Measurements from ENCODE around the gene CEP76. TPM values are rescaled to one million over a fixed set of nuclear protein-coding genes. Genes with fewer than 3 reads are reported as not detected.

Gene CEP76
- polyA plus RNA-seq (2012; ENCODE audit: missing spikeins) = 6.6 TPM

- FAIRE-seq = peak; percentile 87
- peak; percentile 86 for DNase-seq (ENCODE audit: insufficient read length)
- TF ChIP-seq TAF1 (IDR thresholded peaks at IDR 0.05; ENCODE audit: borderline replicate concordance, low read depth, low read length) (peak; percentile 93), POLR2AphosphoS5 (IDR thresholded peaks at IDR 0.05; ENCODE audit: low read depth, low read length) (peak; percentile 79; the same call in 1 of the 2 replicates), POLR2A (IDR thresholded peaks at IDR 0.05; ENCODE audit: low read depth, low read length) (peak; percentile 94)
Observed at GRCh38 chr18:12702221-12703095, at the start of gene CEP76, which contains the start of gene PSMG2. Gene CEP76, minus strand, starts transcription at chr18:12702723. Its CDS starts 175 bp downstream, at chr18:12702548. Gene PSMG2, plus strand, starts transcription at chr18:12703042. Its CDS starts 66 bp downstream, at chr18:12703108.

GRCh38 chr18:12751891-12752290, 49.4 kb upstream of the CEP76 start:
- TF ChIP-seq POLR2AphosphoS5 (IDR thresholded peaks at IDR 0.05; ENCODE audit: low read depth, low read length) = no peak
- no peak for TF ChIP-seq TAF1 (IDR thresholded peaks at IDR 0.05; ENCODE audit: borderline replicate concordance, low read depth, low read length)
- no peak for TF ChIP-seq POLR2A (IDR thresholded peaks at IDR 0.05; ENCODE audit: low read depth, low read length)
- FAIRE-seq = no peak
- no peak for DNase-seq (ENCODE audit: insufficient read length)

DNA sequence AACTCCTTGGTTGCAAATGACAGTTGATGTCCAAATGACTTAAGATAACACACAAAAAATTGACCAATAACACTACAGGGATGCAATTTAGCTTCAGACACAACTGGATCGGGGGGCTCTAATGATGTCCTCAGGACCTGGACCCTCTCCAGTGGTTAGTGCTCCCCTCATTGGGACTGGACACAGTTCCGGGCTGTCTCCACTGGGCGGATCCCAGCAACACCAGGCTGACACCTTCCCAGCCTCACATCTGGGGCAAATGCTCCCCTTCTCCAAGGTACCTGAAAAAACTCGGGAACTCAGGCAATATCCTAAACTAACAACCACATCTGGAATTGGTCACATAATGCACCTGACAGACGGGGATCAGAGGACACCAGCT, 49.0 kb upstream of the CEP76 start:
- no peak for DNase-seq (ENCODE audit: insufficient read length)
- FAIRE-seq = no peak
- no peak for TF ChIP-seq POLR2A (IDR thresholded peaks at IDR 0.05; ENCODE audit: low read depth, low read length)
- no peak for TF ChIP-seq TAF1 (IDR thresholded peaks at IDR 0.05; ENCODE audit: borderline replicate concordance, low read depth, low read length)

DNA sequence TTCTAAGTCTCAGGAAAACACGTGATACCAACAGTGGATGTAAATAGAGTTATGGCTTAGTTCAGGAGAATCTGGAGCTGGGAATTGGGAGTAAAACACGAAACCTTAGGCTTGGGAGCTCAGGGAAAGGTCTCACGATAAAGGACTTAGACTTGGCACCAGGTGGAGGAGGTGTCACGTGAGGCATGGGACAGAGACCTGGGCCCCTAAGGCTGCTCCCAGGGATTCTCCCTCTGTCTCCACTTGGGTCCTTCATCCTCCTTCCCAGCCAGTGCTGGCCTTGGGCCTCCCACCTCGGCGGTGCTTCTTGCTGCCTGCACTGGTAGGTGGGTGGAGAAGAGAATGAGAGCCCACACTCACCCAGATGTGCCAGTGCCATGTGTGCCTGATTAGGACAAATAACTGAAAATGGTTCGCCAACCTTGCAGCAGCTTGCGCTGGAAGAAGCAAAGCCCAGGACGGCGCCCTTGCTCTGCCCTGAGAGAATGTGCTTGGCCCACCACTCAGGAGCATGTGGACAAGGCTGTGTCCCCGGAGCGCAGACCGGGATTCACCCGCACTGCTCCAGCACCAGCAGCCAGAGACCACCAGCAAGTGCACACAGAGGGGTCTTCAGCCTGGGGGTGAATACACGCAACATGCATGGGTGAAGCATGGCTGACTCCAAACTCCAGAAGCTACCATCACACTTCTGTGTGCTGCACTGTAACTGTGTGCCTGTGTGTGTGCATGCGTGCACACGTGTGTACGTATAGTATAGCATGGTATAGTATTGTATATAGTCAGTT, 48.4 kb upstream of the CEP76 start:
- TF ChIP-seq POLR2A (IDR thresholded peaks at IDR 0.05; ENCODE audit: low read depth, low read length) (no peak), TAF1 (IDR thresholded peaks at IDR 0.05; ENCODE audit: borderline replicate concordance, low read depth, low read length) (no peak), POLR2AphosphoS5 (IDR thresholded peaks at IDR 0.05; ENCODE audit: low read depth, low read length) (no peak)
- no peak for DNase-seq (ENCODE audit: insufficient read length)
- no peak for FAIRE-seq

DNA sequence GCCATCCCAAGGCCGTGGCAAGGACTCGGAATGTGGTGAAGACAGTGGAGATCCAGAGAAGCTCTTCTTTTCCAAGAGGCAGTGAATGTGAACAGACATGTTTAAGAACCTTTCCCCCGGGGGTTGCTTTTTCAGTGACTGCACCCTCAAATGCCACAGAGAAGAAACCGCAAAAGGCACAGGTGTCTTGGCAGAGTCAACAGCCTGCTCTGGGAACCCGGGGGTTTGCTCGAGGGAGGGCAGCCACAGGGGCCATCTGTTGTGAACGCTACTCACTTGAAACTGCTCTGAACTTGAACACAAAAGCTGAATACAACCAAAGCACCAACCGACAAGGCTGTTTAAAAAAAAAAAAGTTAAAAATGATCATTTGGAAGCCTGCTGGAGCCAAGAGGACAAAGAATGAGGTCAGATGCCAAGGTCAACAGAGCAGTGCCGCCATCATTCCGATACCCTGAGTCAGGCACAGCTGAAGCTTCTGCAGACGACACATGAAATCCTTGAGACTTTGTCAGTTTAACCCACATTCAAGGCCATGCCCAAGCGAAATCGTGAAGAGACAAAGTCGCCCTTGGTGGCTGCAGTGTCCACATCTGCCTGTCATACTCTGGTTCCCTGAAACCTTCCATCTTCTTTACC, 47.7 kb upstream of the CEP76 start:
- TF ChIP-seq TAF1 (IDR thresholded peaks at IDR 0.05; ENCODE audit: borderline replicate concordance, low read depth, low read length) = no peak
- no peak for TF ChIP-seq POLR2A (IDR thresholded peaks at IDR 0.05; ENCODE audit: low read depth, low read length)
- no peak for TF ChIP-seq POLR2AphosphoS5 (IDR thresholded peaks at IDR 0.05; ENCODE audit: low read depth, low read length)
- no peak for FAIRE-seq

DNA sequence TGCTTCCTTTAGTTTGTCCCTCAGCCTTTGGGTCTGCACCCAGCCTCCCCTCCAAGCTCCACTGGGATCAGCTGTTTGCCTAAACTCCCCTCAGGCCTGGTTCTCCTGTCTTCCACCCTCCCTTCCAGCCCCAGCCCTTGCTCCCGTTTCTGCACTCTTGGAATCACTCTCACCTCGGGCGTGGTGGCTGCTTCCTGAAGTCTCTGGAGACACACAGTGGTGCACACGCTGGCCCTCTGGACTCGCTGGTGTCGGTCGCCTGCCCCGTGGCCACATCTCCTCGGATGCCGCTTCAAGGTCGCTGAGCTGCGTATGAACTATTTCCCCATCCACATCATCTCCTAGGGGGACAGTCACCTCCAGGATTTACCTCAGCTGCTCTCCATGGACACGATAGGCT, 46.6 kb upstream of the CEP76 start:
- no peak for TF ChIP-seq TAF1 (IDR thresholded peaks at IDR 0.05; ENCODE audit: borderline replicate concordance, low read depth, low read length)
- TF ChIP-seq POLR2AphosphoS5 (IDR thresholded peaks at IDR 0.05; ENCODE audit: low read depth, low read length) = no peak
- no peak for TF ChIP-seq POLR2A (IDR thresholded peaks at IDR 0.05; ENCODE audit: low read depth, low read length)
- no peak for DNase-seq (ENCODE audit: insufficient read length)
- FAIRE-seq = no peak

More for the DNA sequence above, 47.7 kb upstream of the CEP76 start:
- no peak for DNase-seq (ENCODE audit: insufficient read length)

DNA sequence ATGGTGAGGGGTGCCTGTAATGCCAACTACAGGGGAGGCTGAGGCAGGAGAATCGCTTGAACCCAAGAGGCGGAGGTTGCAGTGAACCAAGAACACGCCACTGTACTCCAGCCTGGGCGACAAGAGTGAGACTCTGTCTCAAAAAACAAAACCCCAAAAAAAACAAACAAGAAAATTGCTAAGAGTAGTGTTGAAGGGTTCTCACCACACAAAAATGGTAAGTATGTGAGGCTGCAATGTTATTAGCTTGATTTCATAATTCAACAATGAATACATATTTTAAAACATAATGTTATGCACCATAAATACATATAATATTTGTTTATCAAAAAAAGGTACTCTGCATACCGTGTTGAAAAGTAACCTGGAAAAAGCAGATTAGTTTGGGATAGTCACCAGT, 46.1 kb upstream of the CEP76 start:
- DNase-seq (ENCODE audit: insufficient read length) (no peak), FAIRE-seq (no peak)
- no peak for TF ChIP-seq POLR2A (IDR thresholded peaks at IDR 0.05; ENCODE audit: low read depth, low read length)
- TF ChIP-seq TAF1 (IDR thresholded peaks at IDR 0.05; ENCODE audit: borderline replicate concordance, low read depth, low read length) = no peak
- TF ChIP-seq POLR2AphosphoS5 (IDR thresholded peaks at IDR 0.05; ENCODE audit: low read depth, low read length) = no peak

DNA sequence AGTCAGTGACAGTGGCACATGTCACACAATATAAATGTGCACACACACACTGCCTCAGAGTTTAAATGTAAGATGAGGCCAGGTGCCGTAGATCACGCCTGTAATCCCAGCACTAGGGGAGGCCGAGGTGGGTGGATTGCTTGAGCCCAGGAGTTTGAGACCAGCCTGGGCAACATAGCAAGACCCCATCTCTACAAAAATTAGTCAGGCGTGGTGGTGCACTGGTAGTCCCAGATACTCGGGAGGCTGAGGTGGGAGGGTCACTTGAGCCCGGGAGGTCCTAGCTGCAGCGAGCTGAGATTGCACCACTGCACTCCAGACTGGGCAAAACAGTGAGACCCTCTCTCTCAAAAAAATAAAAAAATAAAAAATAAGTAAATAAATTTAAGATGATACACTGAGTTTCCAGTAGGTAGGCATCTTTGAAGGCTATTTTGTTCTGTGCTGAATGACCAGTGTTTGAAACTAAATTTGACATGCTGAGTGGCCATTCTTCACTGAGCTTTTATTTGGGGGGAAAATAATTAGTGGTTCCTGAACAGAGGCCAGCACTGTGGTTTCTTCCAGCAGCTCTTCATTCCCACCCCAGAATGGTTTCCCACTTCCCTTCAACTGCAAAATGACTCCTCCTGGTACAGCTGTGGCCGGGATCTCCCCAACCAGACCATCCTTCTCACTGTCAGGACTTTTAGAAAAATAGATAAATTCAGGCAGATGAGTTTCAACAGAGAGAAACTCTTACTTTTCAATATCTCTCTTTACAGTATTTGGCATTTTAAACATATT, 45.2 kb upstream of the CEP76 start:
- DNase-seq (ENCODE audit: insufficient read length) = no peak
- TF ChIP-seq POLR2AphosphoS5 (IDR thresholded peaks at IDR 0.05; ENCODE audit: low read depth, low read length) = no peak
- no peak for TF ChIP-seq POLR2A (IDR thresholded peaks at IDR 0.05; ENCODE audit: low read depth, low read length)
- TF ChIP-seq TAF1 (IDR thresholded peaks at IDR 0.05; ENCODE audit: borderline replicate concordance, low read depth, low read length) = no peak
- FAIRE-seq = no peak

DNA sequence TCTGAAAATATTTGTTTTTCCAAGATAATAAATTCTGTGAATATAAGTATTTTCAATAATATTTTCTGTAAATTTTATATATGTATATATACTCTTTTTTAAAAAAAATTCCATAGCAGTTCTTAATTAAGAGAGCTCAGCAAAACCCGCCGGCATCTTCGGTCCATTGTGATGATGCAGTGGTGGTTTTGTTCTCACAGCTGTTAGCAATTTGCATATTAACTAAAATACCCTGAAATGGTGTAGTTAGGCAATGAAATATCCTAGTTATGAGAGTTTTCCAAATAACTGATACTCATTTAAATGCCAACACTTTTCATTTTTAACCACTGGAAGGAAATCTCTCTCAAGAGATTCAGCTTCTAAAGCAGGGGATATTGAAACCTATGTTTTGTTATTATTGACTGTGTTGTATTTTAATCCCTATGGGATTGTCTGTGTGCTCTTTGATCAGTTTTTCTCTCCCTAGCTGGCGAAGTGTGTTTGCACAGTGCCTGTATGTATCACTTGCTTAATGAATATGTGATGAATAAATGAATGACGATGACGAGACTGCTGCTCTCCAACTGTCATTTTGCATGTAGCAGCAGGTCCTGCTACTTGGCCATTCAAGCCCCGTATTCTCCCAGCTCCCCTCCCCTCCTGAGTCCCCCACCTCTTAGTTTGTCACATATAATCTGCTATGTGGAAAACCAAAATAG, 42.7 kb upstream of the CEP76 start:
- TF ChIP-seq POLR2AphosphoS5 (IDR thresholded peaks at IDR 0.05; ENCODE audit: low read depth, low read length) (no peak), POLR2A (IDR thresholded peaks at IDR 0.05; ENCODE audit: low read depth, low read length) (no peak), TAF1 (IDR thresholded peaks at IDR 0.05; ENCODE audit: borderline replicate concordance, low read depth, low read length) (no peak)
- FAIRE-seq (no peak), DNase-seq (ENCODE audit: insufficient read length) (no peak)

GRCh38 chr18:12744103-12744502, 41.6 kb upstream of the CEP76 start:
- DNase-seq (ENCODE audit: insufficient read length) = no peak
- FAIRE-seq = no peak
- TF ChIP-seq POLR2AphosphoS5 (IDR thresholded peaks at IDR 0.05; ENCODE audit: low read depth, low read length) = no peak
- TF ChIP-seq TAF1 (IDR thresholded peaks at IDR 0.05; ENCODE audit: borderline replicate concordance, low read depth, low read length) = no peak
- no peak for TF ChIP-seq POLR2A (IDR thresholded peaks at IDR 0.05; ENCODE audit: low read depth, low read length)

Data from GM12892 (cell line).